Posterior vena cava (tissue), 2 donors: ENCODE measurements around the gene DCLK2. TPM values are rescaled to one million over a fixed set of nuclear protein-coding genes. Genes with fewer than 3 reads are reported as not detected.

ENCODE experiments used
- DNase-seq: peaks from one replicate; pipeline ENCODE4 v3.0.0-alpha.2; 2020; ENCODE audit warnings: low spot score
- intact Hi-C, 2 donors: fragments of 100-400 bp; cut with DNase I; formaldehyde crosslinking; loops; one replicate each; pipeline versions ENCODE4 v1.14.1 to v1.14.2; 2022 to 2023
- long read RNA-seq, 2 donors: library from polyadenylated mRNA; unstranded; transcript quantifications; one replicate each; pipeline ENCODE4 v2.0.0, GENCODE V29; 2020 to 2021
- total RNA-seq, 2 donors: library from RNA; stranded (reverse); fragmentation: NEBNext Ultra II Directional; extraction: Animal tissue kit (Norgen Biotek cat#: 25700); gene quantifications; one replicate each; pipeline ENCODE4 v1.2.1, GENCODE V29; 2021
- donor health status: DM: yes; HTN: yes; CAD: no.
- donor health status: DM: yes; HTN: yes; CAD: no.

The DCLK2 gene
- total RNA-seq, result 10 to 100 TPM in 1 of 2 donors, 1 to 10 TPM in 1; 5.6 to 11.1 TPM
- long read RNA-seq, donor 1, partial matches to known transcripts, result 2 of 5 reads
- long read RNA-seq, donor 1, other reads (novel, unspliced or antisense), result 3 of 5 reads
- long read RNA-seq, donor 2, partial matches to known transcripts, result 0 of 1 reads
- long read RNA-seq, donor 2, other reads (novel, unspliced or antisense), result 1 of 1 reads

DNA sequence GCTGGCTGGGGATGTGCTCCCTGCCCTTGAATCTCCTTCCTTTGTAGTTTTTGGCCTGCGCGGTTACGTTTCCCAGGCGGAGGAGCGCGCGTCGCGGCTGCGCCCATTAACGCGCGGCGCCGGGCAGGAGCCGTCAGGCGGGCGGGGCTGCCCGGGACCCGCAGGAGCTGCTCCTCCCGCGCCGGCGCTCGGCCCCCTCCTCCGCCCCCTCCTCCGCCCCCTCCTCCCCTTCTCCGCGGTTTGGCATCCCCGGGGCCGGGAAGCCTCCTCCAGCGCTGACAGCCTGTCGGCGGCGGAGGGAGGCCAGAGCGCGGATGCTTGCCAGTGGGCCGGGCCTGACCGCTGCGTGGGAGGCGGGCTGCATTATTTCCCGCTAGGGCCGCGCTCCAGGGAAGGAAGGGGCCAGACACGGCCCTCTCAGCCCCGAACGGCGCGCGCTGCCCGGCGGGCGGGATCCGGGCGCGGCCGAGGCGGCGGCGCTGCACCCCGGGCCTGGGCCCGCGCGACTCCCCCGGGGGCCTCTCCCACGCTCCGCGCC, at the start of gene DCLK2:
DCLK2 (plus strand) TSS at position 405 of the 538 bp plus-strand sequence. CDS start 583 bp downstream, outside the sequence.
- intact Hi-C loops, result loop anchor here in 1 of 2 donors (5.0 to 10.0 kb wide), 2 partner anchors 71 to 137 kb away; no protein-coding TSS in a partner anchor
- peak; percentile 92 for DNase-seq

DNA sequence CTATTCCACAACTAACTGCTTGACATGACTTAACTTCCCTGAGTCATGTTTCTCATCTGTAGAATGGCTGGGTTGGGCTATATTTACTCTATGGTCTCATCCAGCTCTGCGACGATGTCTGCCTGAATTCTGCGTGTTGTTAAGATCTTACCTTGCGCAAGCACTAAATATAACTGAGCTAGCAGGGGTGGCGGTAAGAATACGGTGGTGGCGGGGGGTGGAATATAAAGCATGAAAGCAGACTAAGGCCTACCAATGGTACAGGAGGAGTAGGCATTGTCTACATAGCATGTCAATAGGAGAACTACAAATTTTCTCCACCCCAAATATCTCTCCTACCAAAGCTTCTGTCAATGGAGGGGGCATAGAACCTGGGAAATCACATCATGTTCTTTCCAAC, 45.7 kb upstream of the DCLK2 start:
- intact Hi-C loops, result no loop called here
- DNase-seq, result no peak

DNA sequence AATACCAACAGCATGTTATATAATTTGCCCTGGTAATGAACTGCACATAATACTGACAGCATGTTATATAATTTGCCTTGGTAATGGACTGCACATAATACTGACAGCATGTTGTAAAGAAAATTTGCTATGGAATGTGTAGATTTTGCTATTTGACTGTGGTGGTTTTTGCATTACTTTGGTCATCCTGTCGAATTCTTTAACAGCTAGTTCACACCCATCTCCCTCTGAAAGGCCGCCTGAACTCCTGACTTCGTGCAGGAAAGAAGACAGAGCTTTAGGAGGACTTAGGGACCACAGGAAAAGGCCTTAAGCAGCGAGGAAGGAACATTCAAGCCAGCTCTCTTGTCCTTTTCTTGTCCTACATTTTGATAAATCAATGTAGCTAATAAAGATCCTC, 45.2 kb upstream of the DCLK2 start:
- DNase-seq, result no peak
- intact Hi-C loops, result no loop called here

DNA sequence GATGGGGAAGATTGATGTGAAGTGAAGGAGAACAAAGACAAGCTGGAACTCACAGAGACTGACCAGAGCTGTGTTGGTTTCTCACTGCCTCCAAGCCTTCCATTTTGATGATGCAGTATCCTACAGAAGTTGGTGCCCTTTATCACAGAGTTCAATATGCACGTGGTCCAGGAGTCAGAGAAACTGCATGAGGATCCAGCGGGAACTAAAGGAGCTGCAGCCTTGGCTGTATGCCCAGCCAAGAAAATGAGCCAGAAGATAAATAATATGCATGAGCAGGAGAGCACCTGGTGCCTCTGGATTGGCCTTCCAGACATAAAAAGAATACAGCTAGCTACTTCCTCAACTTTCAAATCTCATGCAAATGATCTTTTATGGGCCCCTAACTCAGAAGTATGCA, 44.3 kb upstream of the DCLK2 start:
- intact Hi-C loops, result no loop called here
- no peak for DNase-seq

DNA sequence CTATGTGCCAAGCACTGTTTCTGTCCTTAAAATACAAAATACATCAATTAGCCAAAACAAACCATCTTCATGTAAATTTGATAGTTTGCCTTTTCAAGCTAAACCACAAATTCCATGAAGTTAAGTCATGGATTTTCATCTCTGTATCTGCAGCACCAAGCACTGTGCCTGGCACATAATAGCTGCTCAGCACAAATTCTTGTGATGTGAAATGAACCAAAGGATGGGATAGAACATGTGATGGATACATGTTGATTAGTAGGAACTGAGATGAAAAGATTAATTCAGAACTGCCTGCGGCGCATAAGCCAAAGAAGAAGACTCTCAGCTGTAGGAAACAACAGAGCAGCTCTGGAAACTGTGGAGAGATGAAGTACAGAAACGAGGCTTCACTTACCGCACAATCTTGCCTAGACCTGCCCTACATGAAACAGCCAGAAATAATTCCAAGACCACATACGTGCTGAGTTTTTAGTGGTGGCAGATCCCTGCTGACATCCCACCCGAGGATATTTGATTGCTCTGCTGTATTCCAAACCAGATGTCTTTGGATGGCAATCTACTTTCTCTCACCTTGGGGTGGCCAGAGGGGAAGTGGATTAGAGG, 40.9 kb upstream of the DCLK2 start:
- no peak for DNase-seq
- intact Hi-C loops, result no loop called here

DNA sequence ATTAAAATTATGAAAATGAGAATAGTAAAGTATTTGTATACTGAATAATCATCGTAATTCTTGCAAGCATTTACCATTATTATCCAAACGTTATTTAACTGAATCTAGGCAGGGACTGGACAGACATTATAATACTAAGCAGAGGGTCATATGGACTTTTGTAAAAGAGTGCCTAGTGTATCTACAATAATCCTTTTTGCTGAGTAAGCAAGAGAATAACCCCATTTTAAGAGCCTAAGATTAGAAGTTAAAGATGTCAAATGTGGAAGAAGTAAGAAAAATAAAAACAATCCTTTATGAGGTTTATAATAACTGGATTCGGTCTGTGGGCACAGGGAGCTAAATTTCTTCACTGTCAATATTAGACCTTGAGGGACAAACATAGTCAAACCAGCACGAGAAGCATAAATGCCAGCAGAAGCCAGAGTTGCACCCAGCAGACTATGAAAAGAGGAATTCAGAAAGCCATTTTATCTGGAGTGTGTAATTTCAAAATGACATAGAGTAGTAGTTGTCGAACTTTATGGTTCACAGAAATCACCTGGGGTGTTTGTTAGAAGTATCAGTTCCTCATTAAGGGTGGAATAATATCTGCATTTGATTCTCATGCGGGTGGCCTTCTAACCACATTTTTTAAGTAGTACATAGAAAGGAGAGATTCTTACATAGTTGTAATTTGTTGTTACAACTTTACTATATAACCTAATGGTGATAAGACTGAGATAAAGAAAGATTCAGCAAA, 39.7 kb upstream of the DCLK2 start:
- intact Hi-C loops, result no loop called here
- no peak for DNase-seq

DNA sequence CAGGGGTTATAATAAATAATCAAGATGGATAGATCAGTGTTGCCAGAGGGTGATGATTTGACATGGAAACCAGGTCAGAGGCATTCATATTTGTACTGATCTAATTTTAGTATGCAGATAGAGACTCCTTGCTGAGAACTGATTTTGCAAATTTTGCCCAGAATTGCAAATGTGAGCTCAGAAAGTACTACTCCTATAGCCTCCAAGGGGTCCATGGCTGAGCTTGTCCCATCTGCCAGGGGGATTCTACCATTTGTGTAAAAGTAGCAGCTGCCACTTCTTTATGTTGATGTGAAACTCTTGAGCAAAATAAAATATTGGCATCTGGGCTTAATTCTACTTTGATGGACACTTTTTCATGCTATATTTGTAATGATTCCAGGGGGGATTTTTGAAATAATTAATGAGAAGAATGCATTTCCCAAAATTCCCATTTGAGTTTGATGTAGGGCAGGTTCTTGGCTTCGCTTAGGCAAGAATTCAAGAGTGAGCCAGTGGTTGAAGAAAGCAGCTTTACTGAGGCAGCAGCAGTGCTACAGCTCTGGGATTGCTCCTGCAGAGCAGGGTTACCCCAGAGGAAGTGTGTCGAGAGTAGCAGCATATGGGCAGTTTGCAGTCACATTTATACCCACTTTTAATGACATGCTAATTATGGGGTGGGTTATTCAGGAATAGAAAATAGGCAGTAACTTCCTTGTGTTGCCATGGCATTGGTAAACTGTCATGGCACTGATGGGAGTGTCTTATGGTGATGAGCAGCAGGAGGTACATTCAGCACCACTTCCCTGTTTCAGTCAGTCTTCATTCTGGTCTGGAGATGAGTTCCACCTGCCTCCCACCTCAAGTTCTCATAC, 38.7 kb upstream of the DCLK2 start:
- intact Hi-C loops, result no loop called here
- no peak for DNase-seq

DNA sequence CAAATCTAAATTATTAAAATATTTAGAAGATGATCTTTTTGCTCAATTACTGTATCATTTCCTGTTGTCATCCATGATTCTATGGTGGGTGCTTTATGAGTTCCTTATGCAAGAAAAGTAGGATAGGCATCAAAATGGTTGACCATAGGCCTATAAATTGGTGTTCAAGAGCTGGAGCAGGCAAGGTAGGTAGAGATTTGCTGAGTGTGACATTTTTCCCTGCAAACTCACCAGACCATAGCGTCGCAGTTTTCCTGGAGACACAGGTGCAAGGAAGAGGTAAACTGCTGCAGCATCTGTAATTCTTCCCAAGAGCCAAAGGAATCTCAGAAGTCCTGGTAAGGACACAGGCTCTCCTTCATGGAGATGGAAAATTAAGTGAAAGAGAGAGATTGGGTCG, 33.7 kb upstream of the DCLK2 start:
- intact Hi-C loops, result no loop called here
- no peak for DNase-seq

DNA sequence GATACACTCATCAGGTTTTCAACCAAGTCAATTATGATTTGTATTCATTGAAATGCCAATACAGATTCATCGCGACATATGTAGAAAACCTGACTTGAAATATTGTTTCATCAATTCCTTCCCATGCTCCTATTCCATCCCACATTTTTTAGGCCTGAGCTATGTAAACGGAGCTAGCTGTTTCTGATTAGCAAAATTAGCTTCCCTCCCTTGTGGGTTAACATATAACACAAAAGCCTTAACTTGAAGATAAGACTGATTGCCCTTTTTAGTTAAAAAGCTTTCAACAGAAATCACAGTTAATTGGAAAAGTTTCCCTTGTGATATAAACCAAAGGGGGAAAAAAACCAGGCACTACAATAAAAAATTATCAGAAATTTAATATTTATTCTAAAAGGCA, 32.8 kb upstream of the DCLK2 start:
- no peak for DNase-seq
- intact Hi-C loops, result no loop called here

DNA sequence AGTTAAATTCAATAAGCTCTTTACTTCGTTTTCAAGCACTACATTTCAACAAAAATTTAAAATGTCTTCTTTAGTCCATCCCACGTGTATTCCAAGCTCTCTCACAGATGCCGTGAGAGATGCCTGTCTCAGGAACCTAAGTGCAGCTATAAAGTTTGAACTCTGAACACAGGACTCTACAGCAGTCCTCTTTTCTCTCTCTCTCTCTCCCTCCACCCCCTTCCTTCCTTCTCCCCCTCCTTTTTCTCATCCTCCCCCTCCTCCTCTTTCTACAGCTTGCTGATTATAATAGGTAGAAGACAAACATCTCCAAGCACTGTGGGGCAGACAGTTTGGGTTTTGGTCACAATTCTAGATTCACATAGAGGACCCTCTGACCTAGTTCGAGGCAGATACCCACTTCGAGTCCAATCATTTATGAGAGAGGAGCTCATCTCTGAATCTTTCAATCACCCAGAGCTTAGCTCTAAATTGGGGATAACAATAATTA, 31.5 kb upstream of the DCLK2 start:
- no peak for DNase-seq
- intact Hi-C loops, result no loop called here

DNA sequence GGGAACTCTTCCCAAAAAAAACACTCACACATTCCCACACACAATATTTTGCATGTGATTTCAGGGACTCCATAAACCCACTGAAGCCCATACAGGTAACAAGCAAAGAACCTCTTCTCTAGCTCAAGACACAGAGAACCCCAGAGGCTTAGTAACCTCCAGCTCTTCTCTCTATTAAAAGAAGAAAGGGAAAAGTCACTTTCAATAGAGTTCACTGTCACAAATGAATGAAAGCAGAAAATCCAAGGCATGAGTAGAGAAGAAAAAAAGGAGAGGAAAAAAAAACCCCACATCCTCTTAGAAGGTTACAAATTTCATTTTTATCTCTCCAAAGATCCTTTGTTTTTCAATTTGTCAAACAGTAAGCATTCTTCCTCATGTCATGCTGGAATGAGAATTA, 30.7 kb upstream of the DCLK2 start:
- intact Hi-C loops, result no loop called here
- no peak for DNase-seq

DNA sequence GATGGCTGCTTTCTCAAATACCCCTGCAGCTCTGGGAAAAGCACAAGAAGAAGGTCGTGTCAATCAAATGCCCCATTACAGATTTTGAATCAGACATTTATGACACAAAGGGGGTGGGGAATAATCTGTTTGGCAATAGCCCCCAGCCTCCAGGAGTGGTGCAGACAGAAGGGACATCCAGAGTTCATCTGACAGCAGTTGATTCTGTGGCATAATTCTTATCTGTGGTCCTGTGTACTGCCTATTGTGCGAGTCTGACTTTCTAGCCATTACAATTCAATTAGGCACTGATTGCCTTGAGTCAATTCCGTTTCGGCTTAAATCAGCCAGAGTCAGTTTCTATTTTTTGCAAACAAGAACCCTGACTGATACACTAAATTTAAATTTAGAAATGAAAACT, 28.6 kb upstream of the DCLK2 start:
- intact Hi-C loops, result no loop called here
- DNase-seq, result no peak

DNA sequence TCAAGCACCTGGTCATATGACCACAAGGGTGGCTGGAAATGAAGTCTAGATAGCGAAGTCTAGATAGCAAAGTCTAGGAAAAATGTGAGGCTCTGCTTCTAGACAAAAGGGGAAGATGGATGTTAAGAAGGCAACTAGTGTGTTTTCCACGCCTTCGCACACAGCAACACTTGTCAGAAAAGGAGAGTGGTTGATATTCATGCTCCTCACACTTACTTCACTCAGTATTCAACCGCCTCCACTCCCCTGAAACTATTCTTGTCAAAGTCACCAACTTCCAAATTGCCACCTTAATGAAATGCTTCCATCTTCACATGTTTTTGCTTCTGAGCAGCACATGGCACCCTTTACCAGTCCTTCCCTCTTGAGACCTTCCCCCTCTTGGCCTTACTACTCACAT, 27.7 kb upstream of the DCLK2 start:
- DNase-seq, result no peak
- intact Hi-C loops, result no loop called here

DNA sequence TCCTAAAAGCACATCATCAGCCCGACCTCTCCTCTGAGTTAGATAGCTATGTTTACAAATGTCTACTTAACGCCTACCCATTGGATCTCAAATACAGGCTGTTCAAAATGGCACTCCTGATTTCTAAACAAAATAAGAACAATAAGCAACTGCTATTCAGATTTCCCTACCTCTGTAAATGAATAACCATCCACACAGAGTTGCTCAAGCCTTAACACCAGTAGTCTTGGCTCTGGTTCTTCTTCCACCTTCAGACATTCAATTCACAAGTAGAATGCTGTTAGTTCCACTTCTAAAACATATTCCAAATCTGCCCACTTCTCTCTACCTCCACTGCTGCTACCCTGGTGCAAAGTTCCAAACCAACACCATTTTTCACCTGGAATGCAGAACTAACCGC, 27.1 kb upstream of the DCLK2 start:
- intact Hi-C loops, result no loop called here
- DNase-seq, result no peak

DNA sequence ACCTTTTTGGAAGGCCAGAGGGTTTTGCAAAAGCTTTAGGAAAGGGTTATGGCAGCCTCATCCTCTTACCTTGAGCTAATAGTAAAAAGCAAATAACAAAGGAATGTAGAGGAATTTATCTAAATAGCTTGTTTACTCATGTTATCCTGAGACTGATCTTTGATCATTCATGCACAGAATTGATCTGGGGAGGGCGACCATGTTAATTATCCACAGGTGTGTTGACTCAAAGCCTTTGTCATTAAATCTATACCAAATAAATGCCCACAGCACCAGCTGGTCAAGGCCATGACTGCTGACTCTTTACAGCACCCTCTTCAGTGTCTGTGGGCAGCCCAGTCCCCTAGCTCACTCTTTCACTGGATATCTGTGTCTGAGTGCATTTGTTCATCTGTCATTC, 22.8 kb upstream of the DCLK2 start:
- DNase-seq, result no peak
- intact Hi-C loops, result no loop called here

DNA sequence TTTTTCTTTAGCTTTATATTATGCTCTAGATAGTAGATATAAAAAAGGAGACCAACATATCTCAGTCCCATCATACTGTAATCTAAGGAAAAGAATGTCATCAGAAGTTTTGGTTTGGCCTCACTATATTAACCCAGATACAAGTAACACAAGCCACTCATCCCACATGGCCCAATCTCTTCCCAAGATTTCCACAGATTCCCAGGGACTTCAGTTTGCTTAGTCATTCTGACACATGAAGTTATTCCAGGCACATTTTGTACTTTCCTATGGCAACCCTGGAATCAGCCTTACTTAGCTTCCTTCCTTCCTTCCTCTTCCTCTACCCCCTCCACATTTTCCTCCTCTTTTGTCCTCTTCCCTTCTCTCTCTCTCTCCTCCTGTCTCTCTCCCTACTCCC, 21.7 kb upstream of the DCLK2 start:
- DNase-seq, result no peak
- intact Hi-C loops, result no loop called here

DNA sequence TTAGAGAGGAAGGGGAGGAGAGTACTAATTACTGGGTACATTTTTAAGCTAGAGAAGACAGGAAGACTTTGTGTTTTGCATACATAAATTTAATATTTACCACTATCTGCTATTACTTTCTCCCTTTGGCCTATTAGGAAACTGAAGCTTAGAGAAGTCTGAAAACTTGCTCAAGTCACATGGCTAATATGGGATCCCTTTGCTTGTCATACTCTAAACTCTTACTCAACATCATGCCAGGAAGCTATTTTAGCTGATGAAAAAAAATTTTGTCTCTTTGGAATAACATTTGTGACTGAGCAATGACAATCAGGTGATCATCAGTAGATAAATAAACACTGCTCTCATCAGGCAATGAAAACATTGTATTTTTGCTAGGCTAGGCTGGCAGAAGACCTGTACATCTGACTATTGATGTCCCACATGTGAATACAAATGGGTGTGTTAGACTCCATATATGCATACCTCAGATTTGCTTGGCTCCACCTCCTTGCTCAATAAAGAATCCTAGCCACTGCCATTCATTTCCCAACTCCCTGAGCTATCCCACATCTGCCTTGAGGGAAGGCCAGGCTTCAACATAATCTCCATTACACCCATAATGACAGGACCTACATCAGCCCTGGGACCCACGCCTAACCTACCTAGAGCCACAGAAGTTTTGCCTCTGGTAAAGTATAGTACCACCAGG, 17.0 kb upstream of the DCLK2 start:
- intact Hi-C loops, result no loop called here
- no peak for DNase-seq

DNA sequence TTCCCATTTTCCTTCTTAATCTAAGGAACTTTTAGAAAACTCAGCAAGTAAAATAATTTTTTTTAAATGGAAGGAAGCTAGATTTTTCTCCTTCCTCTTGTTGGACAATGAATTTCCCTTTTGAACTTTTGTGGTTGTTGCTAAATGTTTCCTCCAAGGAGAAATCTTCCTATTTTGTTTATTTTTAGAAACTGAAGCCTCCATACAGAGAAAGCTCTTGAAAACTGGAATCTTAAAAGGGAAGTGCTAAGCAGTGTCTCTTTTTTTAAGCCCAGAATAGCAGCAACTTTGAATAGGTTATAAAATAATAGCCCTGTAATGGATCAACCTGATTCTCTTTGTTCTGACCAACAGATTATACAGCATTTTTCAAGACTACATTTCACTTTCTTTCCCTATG, 15.1 kb upstream of the DCLK2 start:
- no peak for DNase-seq
- intact Hi-C loops, result no loop called here

DNA sequence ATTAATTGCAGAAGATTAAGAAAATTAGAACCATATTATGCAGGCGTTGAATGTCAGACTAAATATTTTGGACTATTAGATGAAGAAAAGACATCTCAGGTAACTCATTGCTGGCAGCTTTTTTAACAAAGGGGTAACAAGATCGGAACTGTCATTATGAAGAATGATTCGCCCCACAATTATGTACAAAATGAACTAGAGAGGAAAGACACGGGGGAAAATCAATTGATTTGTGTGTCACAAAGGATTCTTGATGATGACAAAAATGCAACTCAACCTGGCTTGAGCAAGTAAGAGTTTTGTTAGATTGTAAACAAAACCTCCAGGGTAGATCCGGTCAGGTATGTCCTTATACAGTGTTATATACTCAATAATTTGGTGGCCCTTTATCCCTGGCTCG, 12.5 kb upstream of the DCLK2 start:
- intact Hi-C loops, result no loop called here
- no peak for DNase-seq
